MM.1S (cell line): ENCODE data around the gene POU2AF3.

ENCODE experiments used
- EZH2 ChIP-seq: fragments of 300-600 bp; sonication (generic); optimal IDR thresholded peaks from 2 replicates; pipeline ENCODE3; 2017; ENCODE audit warnings: low read depth, mild to moderate bottlenecking, antibody characterized with exemption, low read length, mixed read lengths
- EZH2phosphoT487 ChIP-seq: fragments of 300-600 bp; sonication (generic); IDR thresholded peaks from 2 replicates; pipeline ENCODE4 v1.6.1; 2018; ENCODE audit warnings: antibody characterized with exemption, low read length
- TF ChIP-seq, protein P1 (sequence below): fragments of 300-600 bp; sonication (generic); IDR thresholded peaks from 2 replicates; pipeline ENCODE4 v1.5.1; 2016; ENCODE audit warnings: antibody characterized with exemption, low read length, mixed read lengths

DNA sequence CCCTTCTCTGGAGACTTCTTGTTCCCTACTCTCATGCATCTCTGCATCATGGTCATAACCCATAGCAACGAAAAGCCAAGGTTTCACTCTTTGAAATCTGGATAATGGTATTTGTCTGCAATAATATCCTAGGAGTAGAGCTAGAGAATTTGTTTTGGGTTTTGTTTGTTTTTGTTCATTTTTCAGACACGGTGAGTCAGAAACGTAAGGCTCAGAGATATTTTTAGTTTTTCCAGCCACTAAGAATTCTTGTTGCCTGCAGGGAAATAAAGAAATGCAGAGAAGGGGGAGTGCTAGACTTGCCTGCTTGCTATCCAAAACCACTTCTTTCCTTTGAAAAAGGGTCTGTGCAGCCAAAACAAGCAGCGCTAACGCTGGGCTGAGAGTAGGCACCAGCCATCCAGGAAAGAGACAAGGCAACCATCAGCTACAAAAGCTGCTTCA, 26.0 kb downstream of the POU2AF3 start:
- TF ChIP-seq EZH2 (no peak), EZH2phosphoT487 (no peak)
- TF ChIP-seq, protein P1, sequence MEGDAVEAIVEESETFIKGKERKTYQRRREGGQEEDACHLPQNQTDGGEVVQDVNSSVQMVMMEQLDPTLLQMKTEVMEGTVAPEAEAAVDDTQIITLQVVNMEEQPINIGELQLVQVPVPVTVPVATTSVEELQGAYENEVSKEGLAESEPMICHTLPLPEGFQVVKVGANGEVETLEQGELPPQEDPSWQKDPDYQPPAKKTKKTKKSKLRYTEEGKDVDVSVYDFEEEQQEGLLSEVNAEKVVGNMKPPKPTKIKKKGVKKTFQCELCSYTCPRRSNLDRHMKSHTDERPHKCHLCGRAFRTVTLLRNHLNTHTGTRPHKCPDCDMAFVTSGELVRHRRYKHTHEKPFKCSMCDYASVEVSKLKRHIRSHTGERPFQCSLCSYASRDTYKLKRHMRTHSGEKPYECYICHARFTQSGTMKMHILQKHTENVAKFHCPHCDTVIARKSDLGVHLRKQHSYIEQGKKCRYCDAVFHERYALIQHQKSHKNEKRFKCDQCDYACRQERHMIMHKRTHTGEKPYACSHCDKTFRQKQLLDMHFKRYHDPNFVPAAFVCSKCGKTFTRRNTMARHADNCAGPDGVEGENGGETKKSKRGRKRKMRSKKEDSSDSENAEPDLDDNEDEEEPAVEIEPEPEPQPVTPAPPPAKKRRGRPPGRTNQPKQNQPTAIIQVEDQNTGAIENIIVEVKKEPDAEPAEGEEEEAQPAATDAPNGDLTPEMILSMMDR = no peak
